ENCODE measurements around the gene POC1A.
"Not testable (repeated sequence)": the region's sequence is repeated elsewhere in the genome, so short reads cannot be mapped to it uniquely, and the experiment has no call there.

Gene POC1A

GRCh38 chr3:52174896-52175295 lies 20.7 kb upstream of the POC1A start:
- no peak for DNase-seq (ENCODE audit: low spot score)
- in situ Hi-C loops (cut with MboI; ENCODE audit: low sequenced_read_pairs, unreplicated experiment): no loop called here
- no peak for TF ChIP-seq CTCF (IDR thresholded peaks at IDR 0.05; ENCODE audit: borderline replicate concordance, control extremely low read depth, extremely low read depth, insufficient read depth, missing control alignments)

- DNase-seq (ENCODE audit: low spot score): no peak
- in situ Hi-C loops (cut with MboI; ENCODE audit: low sequenced_read_pairs, unreplicated experiment): no loop called here
- TF ChIP-seq CTCF (IDR thresholded peaks at IDR 0.05; ENCODE audit: borderline replicate concordance, control extremely low read depth, extremely low read depth, insufficient read depth, missing control alignments): no peak
These were observed 18.9 kb upstream of the POC1A start for GRCh38 chr3:52173101-52173500.

- in situ Hi-C loops (cut with MboI; ENCODE audit: low sequenced_read_pairs, unreplicated experiment): no loop called here
- no peak for TF ChIP-seq CTCF (IDR thresholded peaks at IDR 0.05; ENCODE audit: borderline replicate concordance, control extremely low read depth, extremely low read depth, insufficient read depth, missing control alignments)
- DNase-seq (ENCODE audit: low spot score): no peak
These were observed 18.1 kb upstream of the POC1A start for GRCh38 chr3:52172262-52172757.

- DNase-seq (ENCODE audit: low spot score): no peak
- in situ Hi-C loops (cut with MboI; ENCODE audit: low sequenced_read_pairs, unreplicated experiment): no loop called here
These were observed 17.5 kb upstream of the POC1A start for GRCh38 chr3:52171514-52172261.

GRCh38 chr3:52170217-52170616 lies 16.0 kb upstream of the POC1A start:
- in situ Hi-C loops (cut with MboI; ENCODE audit: low sequenced_read_pairs, unreplicated experiment); DNase-seq (ENCODE audit: low spot score): not testable (repeated sequence)

More at GRCh38 chr3:52171514-52172261, 17.5 kb upstream of the POC1A start:
- TF ChIP-seq CTCF (IDR thresholded peaks at IDR 0.05; ENCODE audit: borderline replicate concordance, control extremely low read depth, extremely low read depth, insufficient read depth, missing control alignments): no peak

GRCh38 chr3:52167240-52167639 lies 13.0 kb upstream of the POC1A start:
- no peak for DNase-seq (ENCODE audit: low spot score)
- in situ Hi-C loops (cut with MboI; ENCODE audit: low sequenced_read_pairs, unreplicated experiment): no loop called here

More at GRCh38 chr3:52167240-52167639, 13.0 kb upstream of the POC1A start:
- TF ChIP-seq CTCF (IDR thresholded peaks at IDR 0.05; ENCODE audit: borderline replicate concordance, control extremely low read depth, extremely low read depth, insufficient read depth, missing control alignments): no peak
